Breast epithelium (tissue), 3 donors: ENCODE data around the gene SLC35F1.

Experiments used
- POLR2AphosphoS5 ChIP-seq, 3 donors: sonication (generic); formaldehyde crosslinking; IDR thresholded peaks; one replicate each; pipeline ENCODE4 v1.6.1; 2017; ENCODE audit warnings: antibody characterized with exemption in 3 of 3
- TF ChIP-seq, protein P1 (sequence below), 3 donors: fragments of 450-650 bp; IDR thresholded peaks; one replicate each; pipeline ENCODE4 v1.5.1; 2016 to 2017; ENCODE audit warnings: antibody characterized with exemption in 3 of 3, mild to moderate bottlenecking in 3 of 3, moderate library complexity in 3 of 3

DNA sequence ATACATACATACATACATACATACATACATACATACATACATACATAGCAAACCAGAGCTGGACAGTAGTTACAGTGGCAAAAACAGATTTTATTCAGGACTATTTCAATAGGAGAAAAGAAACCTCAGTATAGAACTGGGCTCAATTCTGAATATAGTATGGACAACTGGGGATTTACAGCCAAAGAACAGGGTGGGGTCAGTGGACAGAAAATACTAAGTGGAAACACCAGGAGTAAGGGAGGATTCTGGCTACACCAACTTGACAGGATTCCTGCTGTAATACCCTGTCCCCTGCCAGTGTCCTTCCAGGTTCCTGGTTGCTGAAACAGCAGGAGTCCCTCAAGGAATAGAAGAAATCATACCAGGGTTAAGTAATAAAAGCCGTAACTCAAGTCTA lies 293.1 kb downstream of the SLC35F1 start:
- TF ChIP-seq, protein P1, sequence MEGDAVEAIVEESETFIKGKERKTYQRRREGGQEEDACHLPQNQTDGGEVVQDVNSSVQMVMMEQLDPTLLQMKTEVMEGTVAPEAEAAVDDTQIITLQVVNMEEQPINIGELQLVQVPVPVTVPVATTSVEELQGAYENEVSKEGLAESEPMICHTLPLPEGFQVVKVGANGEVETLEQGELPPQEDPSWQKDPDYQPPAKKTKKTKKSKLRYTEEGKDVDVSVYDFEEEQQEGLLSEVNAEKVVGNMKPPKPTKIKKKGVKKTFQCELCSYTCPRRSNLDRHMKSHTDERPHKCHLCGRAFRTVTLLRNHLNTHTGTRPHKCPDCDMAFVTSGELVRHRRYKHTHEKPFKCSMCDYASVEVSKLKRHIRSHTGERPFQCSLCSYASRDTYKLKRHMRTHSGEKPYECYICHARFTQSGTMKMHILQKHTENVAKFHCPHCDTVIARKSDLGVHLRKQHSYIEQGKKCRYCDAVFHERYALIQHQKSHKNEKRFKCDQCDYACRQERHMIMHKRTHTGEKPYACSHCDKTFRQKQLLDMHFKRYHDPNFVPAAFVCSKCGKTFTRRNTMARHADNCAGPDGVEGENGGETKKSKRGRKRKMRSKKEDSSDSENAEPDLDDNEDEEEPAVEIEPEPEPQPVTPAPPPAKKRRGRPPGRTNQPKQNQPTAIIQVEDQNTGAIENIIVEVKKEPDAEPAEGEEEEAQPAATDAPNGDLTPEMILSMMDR (IDR thresholded peaks at IDR 0.05): no peak
- TF ChIP-seq POLR2AphosphoS5 (IDR thresholded peaks at IDR 0.05): no peak
